ENCODE data around the gene TBC1D22B.

GRCh38 chr6:37381579-37381978, 124.0 kb downstream of the TBC1D22B start:
- no peak for TF ChIP-seq POLR2A (IDR thresholded peaks at IDR 0.05)
- peak; percentile 46 to 59 (median 56) for TF ChIP-seq CTCF (IDR thresholded peaks at IDR 0.05)
